Forelimb muscle (tissue), 1 donor: ENCODE results near the gene UGT2B17. TPM values are rescaled to one million over a fixed set of nuclear protein-coding genes. Genes with fewer than 3 reads are reported as not detected.

Experiments used
- DNase-seq: peaks from one replicate; pipeline ENCODE4 v3.0.0-alpha.2; 2013; ENCODE audit warnings: low read depth
- polyA plus RNA-seq: library from polyadenylated mRNA; unstranded; fragments of 120-200 nt; gene quantifications from one replicate; pipeline ENCODE4 v1.2.1, GENCODE V29; 2013; ENCODE audit not compliant: insufficient read length

Gene UGT2B17
- polyA plus RNA-seq, 1 donor = not detected

- DNase-seq = no peak
Observed at GRCh38 chr4:68489338-68489737, 86.8 kb downstream of the UGT2B17 start.

Other genes starting within 250 kb of the UGT2B17 start
- 82.9 TPM for gene YTHDC1, start 226.2 kb downstream of the UGT2B17 start, polyA plus RNA-seq
- gene TMPRSS11E, start 128.9 kb downstream of the UGT2B17 start, polyA plus RNA-seq = not detected
- not detected for gene UGT2B15, start 94.3 kb upstream of the UGT2B17 start, polyA plus RNA-seq
- gene UGT2B10, start 239.7 kb upstream of the UGT2B17 start, polyA plus RNA-seq = not detected